SHP77 (cell line): Measurements from ENCODE around the gene SAMD1.

ENCODE experiments used
- DNase-seq, 2 experiments: peaks; one replicate each; lab custom pipeline; 2025; lab: John Stamatoyannopoulos, UW

SAMD1 gene

GRCh38 chr19:14113762-14114414, 23.3 kb upstream of the SAMD1 start:
- DNase-seq = no peak

- no peak for DNase-seq
These were observed 22.3 kb upstream of the SAMD1 start for GRCh38 chr19:14112809-14113385.

GRCh38 chr19:14112051-14112808, 21.7 kb upstream of the SAMD1 start:
- no peak for DNase-seq

- DNase-seq = no peak
These were observed 20.9 kb upstream of the SAMD1 start for GRCh38 chr19:14111486-14111885.

- DNase-seq = no peak
These were observed 20.1 kb upstream of the SAMD1 start for GRCh38 chr19:14110650-14111049.

GRCh38 chr19:14107581-14108461, 17.3 kb upstream of the SAMD1 start:
- no peak for DNase-seq

- DNase-seq = no peak
These were observed 16.3 kb upstream of the SAMD1 start for GRCh38 chr19:14106840-14107239.

GRCh38 chr19:14105680-14106079, 15.1 kb upstream of the SAMD1 start:
- no peak for DNase-seq

GRCh38 chr19:14103310-14103709, 12.8 kb upstream of the SAMD1 start:
- no peak for DNase-seq

- DNase-seq = no peak
These were observed 12.2 kb upstream of the SAMD1 start for GRCh38 chr19:14102756-14103155.

- DNase-seq = no peak
These were observed 11.6 kb upstream of the SAMD1 start for GRCh38 chr19:14102102-14102696.

- no peak for DNase-seq
These were observed 10.5 kb upstream of the SAMD1 start for GRCh38 chr19:14101003-14101545.

- no peak for DNase-seq
These were observed 7.1 kb upstream of the SAMD1 start for GRCh38 chr19:14097532-14098151.

- DNase-seq = no peak
These were observed 5.9 kb upstream of the SAMD1 start for GRCh38 chr19:14096272-14096992.

GRCh38 chr19:14094854-14095253, 4.3 kb upstream of the SAMD1 start:
- no peak for DNase-seq

GRCh38 chr19:14093117-14093823, 2.7 kb upstream of the SAMD1 start:
- no peak for DNase-seq

GRCh38 chr19:14091813-14092462, 1.4 kb upstream of the SAMD1 start:
- no peak for DNase-seq

GRCh38 chr19:14091081-14091812, 696 bp upstream of the SAMD1 start:
- DNase-seq = no peak
